ENCODE measurements around the gene HYPK.
"Not testable (repeated sequence)": the region's sequence is repeated elsewhere in the genome, so short reads cannot be mapped to it uniquely, and the experiment has no call there.

The HYPK gene

GRCh38 chr15:43799945-43800285 lies 484 bp upstream of the HYPK start, which contains the start of gene SERINC4:
TSS of gene SERINC4 (minus strand) at chr15:43800220. CDS start at chr15:43799986, 234 bp downstream.
- Histone ChIP-seq H3K36me3 (peaks cover 70% of the 10 kb centered on the region), H3K4me3 (ENCODE audit: low read depth, low read length) (peak within 1 kb of the TSS; percentile 99), H3K4me1 (peaks cover 7% of the 10 kb centered on the region), H3K9me3 (no peaks in the 10 kb centered on the region), H3K27me3 (no peaks in the 10 kb centered on the region)
- no peak for TF ChIP-seq CTCF (IDR thresholded peaks at IDR 0.05; ENCODE audit: low read depth, low read length)
- no peak for DNase-seq

GRCh38 chr15:43802676-43803075 lies 2.3 kb downstream of the HYPK start:
- not testable (repeated sequence) for H3K4me3 ChIP-seq (ENCODE audit: low read depth, low read length); H3K4me1 ChIP-seq; DNase-seq; H3K27me3 ChIP-seq; H3K9me3 ChIP-seq
- H3K36me3 ChIP-seq: peaks cover 73% of the 10 kb centered on the region

GRCh38 chr15:43808435-43808950 lies 8.1 kb downstream of the HYPK start:
- no peak for DNase-seq
- Histone ChIP-seq H3K36me3 (peaks cover 79% of the 10 kb centered on the region), H3K4me1 (no peaks in the 10 kb centered on the region), H3K4me3 (ENCODE audit: low read depth, low read length) (no peak overlapping the region), H3K9me3 (no peaks in the 10 kb centered on the region), H3K27me3 (no peaks in the 10 kb centered on the region)
- TF ChIP-seq CTCF (IDR thresholded peaks at IDR 0.05; ENCODE audit: low read depth, low read length): no peak

GRCh38 chr15:43808960-43809678 lies 8.7 kb downstream of the HYPK start:
- Histone ChIP-seq H3K9me3 (no peaks in the 10 kb centered on the region), H3K4me3 (ENCODE audit: low read depth, low read length) (no peak overlapping the region), H3K27me3 (no peaks in the 10 kb centered on the region), H3K4me1 (no peaks in the 10 kb centered on the region), H3K36me3 (peaks cover 84% of the 10 kb centered on the region)
- DNase-seq: no peak
- TF ChIP-seq CTCF (IDR thresholded peaks at IDR 0.05; ENCODE audit: low read depth, low read length): no peak

- not testable (repeated sequence) for H3K4me1 ChIP-seq; DNase-seq; H3K9me3 ChIP-seq; H3K27me3 ChIP-seq; H3K4me3 ChIP-seq (ENCODE audit: low read depth, low read length)
- peaks cover 60% of the 10 kb centered on the region for H3K36me3 ChIP-seq
Observed at GRCh38 chr15:43815064-43815463, 14.7 kb downstream of the HYPK start.

- no peaks in the 10 kb centered on the region for H3K4me1 ChIP-seq
- no peak for DNase-seq
- no peak overlapping the region for H3K4me3 ChIP-seq (ENCODE audit: low read depth, low read length)
- H3K27me3 ChIP-seq: no peaks in the 10 kb centered on the region
- no peaks in the 10 kb centered on the region for H3K9me3 ChIP-seq
- H3K36me3 ChIP-seq: peaks cover 10% of the 10 kb centered on the region
- TF ChIP-seq CTCF (IDR thresholded peaks at IDR 0.05; ENCODE audit: low read depth, low read length): no peak
Observed at GRCh38 chr15:43821505-43821904, 21.1 kb downstream of the HYPK start.
